ENCODE data around the gene ITGA2. TPM values are rescaled to one million over a fixed set of nuclear protein-coding genes. Genes with fewer than 3 reads are reported as not detected.

The ITGA2 gene
- total RNA-seq, 4 donors from 2014 or later: 5.0 to 22.5 (median 17.4) TPM

- no peak for DNase-seq
- H3K27ac ChIP-seq: no peak overlapping the region
Observed at GRCh38 chr5:53002491-53002890, 13.3 kb downstream of the ITGA2 start.

GRCh38 chr5:53003144-53003543 lies 14.0 kb downstream of the ITGA2 start:
- Histone ChIP-seq H3K27me3 (no peaks in the 10 kb centered on the region), H3K9me3 (no peaks in the 10 kb centered on the region), H3K4me3 (no peak overlapping the region), H3K4me1 (no peaks in the 10 kb centered on the region), H3K36me3 (no peaks in the 10 kb centered on the region), H3K27ac (no peak overlapping the region)
- no peak for DNase-seq
- TF ChIP-seq, protein P1, sequence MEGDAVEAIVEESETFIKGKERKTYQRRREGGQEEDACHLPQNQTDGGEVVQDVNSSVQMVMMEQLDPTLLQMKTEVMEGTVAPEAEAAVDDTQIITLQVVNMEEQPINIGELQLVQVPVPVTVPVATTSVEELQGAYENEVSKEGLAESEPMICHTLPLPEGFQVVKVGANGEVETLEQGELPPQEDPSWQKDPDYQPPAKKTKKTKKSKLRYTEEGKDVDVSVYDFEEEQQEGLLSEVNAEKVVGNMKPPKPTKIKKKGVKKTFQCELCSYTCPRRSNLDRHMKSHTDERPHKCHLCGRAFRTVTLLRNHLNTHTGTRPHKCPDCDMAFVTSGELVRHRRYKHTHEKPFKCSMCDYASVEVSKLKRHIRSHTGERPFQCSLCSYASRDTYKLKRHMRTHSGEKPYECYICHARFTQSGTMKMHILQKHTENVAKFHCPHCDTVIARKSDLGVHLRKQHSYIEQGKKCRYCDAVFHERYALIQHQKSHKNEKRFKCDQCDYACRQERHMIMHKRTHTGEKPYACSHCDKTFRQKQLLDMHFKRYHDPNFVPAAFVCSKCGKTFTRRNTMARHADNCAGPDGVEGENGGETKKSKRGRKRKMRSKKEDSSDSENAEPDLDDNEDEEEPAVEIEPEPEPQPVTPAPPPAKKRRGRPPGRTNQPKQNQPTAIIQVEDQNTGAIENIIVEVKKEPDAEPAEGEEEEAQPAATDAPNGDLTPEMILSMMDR (IDR thresholded peaks at IDR 0.05): no peak
- no peak for TF ChIP-seq POLR2A (IDR thresholded peaks at IDR 0.05)

More at GRCh38 chr5:53002491-53002890, 13.3 kb downstream of the ITGA2 start:
- no peak for TF ChIP-seq POLR2A (IDR thresholded peaks at IDR 0.05)
- Histone ChIP-seq H3K4me3 (no peak overlapping the region), H3K27me3 (no peaks in the 10 kb centered on the region), H3K9me3 (no peaks in the 10 kb centered on the region), H3K36me3 (no peaks in the 10 kb centered on the region), H3K4me1 (no peaks in the 10 kb centered on the region)

- no peak overlapping the region for H3K27ac ChIP-seq
- no peaks in the 10 kb centered on the region for H3K4me1 ChIP-seq
- TF ChIP-seq, protein P1 (IDR thresholded peaks at IDR 0.05): no peak
- TF ChIP-seq POLR2A (IDR thresholded peaks at IDR 0.05): no peak
- no peaks in the 10 kb centered on the region for H3K9me3 ChIP-seq
- H3K4me3 ChIP-seq: no peak overlapping the region
- no peaks in the 10 kb centered on the region for H3K36me3 ChIP-seq
- no peak for DNase-seq
- H3K27me3 ChIP-seq: no peaks in the 10 kb centered on the region
Observed at GRCh38 chr5:53006911-53007890, 18.0 kb downstream of the ITGA2 start.

DNA sequence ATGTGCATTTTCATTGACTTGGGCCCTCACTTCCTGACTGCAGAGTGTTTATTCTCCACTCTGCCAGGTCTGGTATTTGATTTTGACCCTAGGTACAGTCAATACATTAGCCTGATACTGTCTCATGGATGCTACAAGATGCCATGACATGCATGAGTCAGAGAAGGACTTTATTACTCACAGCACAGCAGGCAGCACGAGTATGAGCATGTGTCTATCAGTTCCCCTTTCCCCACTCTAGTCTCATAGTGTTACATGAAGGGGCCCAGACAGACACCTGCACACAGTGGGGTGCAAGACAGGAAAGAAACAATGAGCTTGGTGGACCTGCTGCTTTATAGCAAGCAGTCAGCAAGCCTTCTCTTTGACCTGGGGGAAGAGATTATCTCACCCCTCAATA lies 19.6 kb downstream of the ITGA2 start:
- Histone ChIP-seq H3K4me3 (no peak overlapping the region), H3K9me3 (no peaks in the 10 kb centered on the region), H3K4me1 (no peaks in the 10 kb centered on the region), H3K36me3 (no peaks in the 10 kb centered on the region), H3K27me3 (no peaks in the 10 kb centered on the region), H3K27ac (no peak overlapping the region)
- peak in 1 of 3 donors; percentile 56 for DNase-seq
- TF ChIP-seq, protein P1 (IDR thresholded peaks at IDR 0.05): no peak
- no peak for TF ChIP-seq POLR2A (IDR thresholded peaks at IDR 0.05)

- H3K27ac ChIP-seq: no peak overlapping the region
- DNase-seq: no peak
- H3K27me3 ChIP-seq: no peaks in the 10 kb centered on the region
- H3K36me3 ChIP-seq: no peaks in the 10 kb centered on the region
- H3K4me1 ChIP-seq: no peaks in the 10 kb centered on the region
- TF ChIP-seq, protein P1 (IDR thresholded peaks at IDR 0.05): no peak
- no peak for TF ChIP-seq POLR2A (IDR thresholded peaks at IDR 0.05)
- no peak overlapping the region for H3K4me3 ChIP-seq
- no peaks in the 10 kb centered on the region for H3K9me3 ChIP-seq
Observed at GRCh38 chr5:53009816-53010215, 20.7 kb downstream of the ITGA2 start.

GRCh38 chr5:53010814-53011213 lies 21.7 kb downstream of the ITGA2 start:
- no peak for DNase-seq
- H3K9me3 ChIP-seq: no peaks in the 10 kb centered on the region
- H3K27me3 ChIP-seq: no peaks in the 10 kb centered on the region
- no peak overlapping the region for H3K4me3 ChIP-seq
- H3K4me1 ChIP-seq: no peaks in the 10 kb centered on the region
- H3K36me3 ChIP-seq: no peaks in the 10 kb centered on the region
- H3K27ac ChIP-seq: no peak overlapping the region
- TF ChIP-seq, protein P1 (IDR thresholded peaks at IDR 0.05): peak in 2 of 6 experiments; percentile 15 to 21
- TF ChIP-seq POLR2A (IDR thresholded peaks at IDR 0.05): no peak

All from Peyer's patch (tissue), 4 donors.